Measurements from ENCODE around the gene CAPN7.
A peak's percentile ranks its signal among the peaks of the same experiment; 100 is the strongest.

Gene CAPN7

GRCh38 chr3:15295506-15295905 lies 89.5 kb downstream of the CAPN7 start:
- no peak overlapping the region for H3K4me3 ChIP-seq (ENCODE audit: low read length)
- peak; percentile 89 for DNase-seq (ENCODE audit: low read depth)
- no peak for TF ChIP-seq CTCF (conservative IDR thresholded peaks at IDR 0.05; ENCODE audit: low read length)

- no peak for TF ChIP-seq CTCF (conservative IDR thresholded peaks at IDR 0.05; ENCODE audit: low read length)
- no peak for DNase-seq (ENCODE audit: low read depth)
- H3K4me3 ChIP-seq (ENCODE audit: low read length): no peak overlapping the region
These were observed 91.7 kb downstream of the CAPN7 start for GRCh38 chr3:15297608-15298350.

DNA sequence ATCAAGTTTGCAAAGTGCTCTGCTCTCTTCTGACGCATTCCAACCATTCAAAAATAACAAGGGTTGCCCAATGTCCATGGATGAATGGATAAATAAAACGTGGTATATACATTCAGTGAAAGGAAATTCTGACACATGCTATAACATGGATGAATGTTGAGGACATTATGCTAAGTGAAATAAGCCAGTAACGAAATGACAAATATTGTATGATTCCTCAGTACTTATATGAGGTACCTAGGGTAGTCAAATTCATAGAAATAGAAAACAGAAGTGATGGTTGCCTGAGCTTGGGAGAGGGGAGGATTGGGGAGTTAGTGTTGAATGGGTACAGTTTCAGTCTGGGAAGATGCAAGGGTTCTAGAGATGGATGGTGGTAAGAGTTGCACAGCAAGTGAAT lies 92.5 kb downstream of the CAPN7 start:
- no peak for DNase-seq (ENCODE audit: low read depth)
- no peak for TF ChIP-seq CTCF (conservative IDR thresholded peaks at IDR 0.05; ENCODE audit: low read length)
- H3K4me3 ChIP-seq (ENCODE audit: low read length): no peak overlapping the region

GRCh38 chr3:15299036-15299435 lies 93.0 kb downstream of the CAPN7 start:
- no peak overlapping the region for H3K4me3 ChIP-seq (ENCODE audit: low read length)
- no peak for TF ChIP-seq CTCF (conservative IDR thresholded peaks at IDR 0.05; ENCODE audit: low read length)
- DNase-seq (ENCODE audit: low read depth): no peak

GRCh38 chr3:15300323-15301078 lies 94.5 kb downstream of the CAPN7 start:
- no peak for TF ChIP-seq CTCF (conservative IDR thresholded peaks at IDR 0.05; ENCODE audit: low read length)
- peak; percentile 71 for DNase-seq (ENCODE audit: low read depth)
- no peak overlapping the region for H3K4me3 ChIP-seq (ENCODE audit: low read length)

DNA sequence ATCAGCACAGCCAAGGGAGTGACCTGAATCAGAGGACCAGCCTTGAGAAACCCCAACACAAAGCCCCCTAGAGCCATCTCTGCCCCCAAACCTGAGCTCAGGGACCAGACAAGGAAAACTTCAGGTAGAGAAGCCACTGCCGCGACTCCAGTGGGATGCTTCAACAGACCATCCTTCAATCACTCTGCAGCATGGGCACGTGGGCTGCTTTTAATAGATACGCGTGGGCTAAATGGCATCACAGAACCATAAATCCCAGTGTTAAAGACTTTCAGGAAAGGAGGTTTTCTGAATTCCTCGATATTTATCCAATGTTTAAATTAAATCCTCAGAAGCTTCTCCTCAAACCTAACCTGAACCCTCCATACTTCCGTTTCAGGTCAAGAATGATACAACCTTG lies 95.7 kb downstream of the CAPN7 start:
- no peak for TF ChIP-seq CTCF (conservative IDR thresholded peaks at IDR 0.05; ENCODE audit: low read length)
- H3K4me3 ChIP-seq (ENCODE audit: low read length): no peak overlapping the region
- DNase-seq (ENCODE audit: low read depth): no peak

Measured in AG10803 (cell line).